Activated naive CD4-positive, alpha-beta T cell treated with Interleukin-2 at 50 U/mL for 16 hours (primary cell): ENCODE results near the gene LYPLAL1.
A peak's percentile ranks its signal among the peaks of the same experiment; 100 is the strongest.

Experiments
- DNase-seq: peaks from one replicate; pipeline ENCODE4 v3.0.0-alpha.2; 2020

The LYPLAL1 gene

GRCh38 chr1:219173758-219174459 is at the start of gene LYPLAL1:
Gene LYPLAL1, plus strand, starts transcription at chr1:219173878. Its CDS starts 13 bp downstream, at chr1:219173891.
- DNase-seq, result peak; percentile 88

- no peak for DNase-seq
These were observed 49.5 kb upstream of the LYPLAL1 start for GRCh38 chr1:219124163-219124562.

- no peak for DNase-seq
These were observed 48.3 kb upstream of the LYPLAL1 start for GRCh38 chr1:219125342-219125741.

GRCh38 chr1:219126377-219126776 is 47.3 kb upstream of the LYPLAL1 start:
- no peak for DNase-seq

- no peak for DNase-seq
These were observed 44.7 kb upstream of the LYPLAL1 start for GRCh38 chr1:219128957-219129356.

GRCh38 chr1:219130366-219130935 is 43.2 kb upstream of the LYPLAL1 start:
- DNase-seq, result no peak

- DNase-seq, result no peak
These were observed 40.7 kb upstream of the LYPLAL1 start for GRCh38 chr1:219132939-219133338.

GRCh38 chr1:219138747-219139146 is 34.9 kb upstream of the LYPLAL1 start:
- no peak for DNase-seq

- DNase-seq, result no peak
These were observed 33.3 kb upstream of the LYPLAL1 start for GRCh38 chr1:219140303-219140877.

- DNase-seq, result no peak
These were observed 29.9 kb upstream of the LYPLAL1 start for GRCh38 chr1:219143735-219144134.

GRCh38 chr1:219144658-219145315 is 28.9 kb upstream of the LYPLAL1 start:
- no peak for DNase-seq

- DNase-seq, result no peak
These were observed 26.1 kb upstream of the LYPLAL1 start for GRCh38 chr1:219147571-219148019.

- no peak for DNase-seq
These were observed 24.6 kb upstream of the LYPLAL1 start for GRCh38 chr1:219149009-219149577.

GRCh38 chr1:219149953-219150352 is 23.7 kb upstream of the LYPLAL1 start:
- no peak for DNase-seq

- DNase-seq, result no peak
These were observed 22.8 kb upstream of the LYPLAL1 start for GRCh38 chr1:219150913-219151312.

- no peak for DNase-seq
These were observed 22.2 kb upstream of the LYPLAL1 start for GRCh38 chr1:219151467-219151866.

- DNase-seq, result no peak
These were observed 20.9 kb upstream of the LYPLAL1 start for GRCh38 chr1:219152751-219153150.

- DNase-seq, result no peak
These were observed 20.0 kb upstream of the LYPLAL1 start for GRCh38 chr1:219153723-219154122.

GRCh38 chr1:219155135-219155534 is 18.5 kb upstream of the LYPLAL1 start:
- DNase-seq, result no peak

GRCh38 chr1:219159946-219160645 is 13.6 kb upstream of the LYPLAL1 start:
- DNase-seq, result no peak

GRCh38 chr1:219160967-219161366 is 12.7 kb upstream of the LYPLAL1 start:
- no peak for DNase-seq

GRCh38 chr1:219161371-219161770 is 12.3 kb upstream of the LYPLAL1 start:
- DNase-seq, result no peak
